ENCODE data around the gene ZNF689.

ZNF689 gene

DNA sequence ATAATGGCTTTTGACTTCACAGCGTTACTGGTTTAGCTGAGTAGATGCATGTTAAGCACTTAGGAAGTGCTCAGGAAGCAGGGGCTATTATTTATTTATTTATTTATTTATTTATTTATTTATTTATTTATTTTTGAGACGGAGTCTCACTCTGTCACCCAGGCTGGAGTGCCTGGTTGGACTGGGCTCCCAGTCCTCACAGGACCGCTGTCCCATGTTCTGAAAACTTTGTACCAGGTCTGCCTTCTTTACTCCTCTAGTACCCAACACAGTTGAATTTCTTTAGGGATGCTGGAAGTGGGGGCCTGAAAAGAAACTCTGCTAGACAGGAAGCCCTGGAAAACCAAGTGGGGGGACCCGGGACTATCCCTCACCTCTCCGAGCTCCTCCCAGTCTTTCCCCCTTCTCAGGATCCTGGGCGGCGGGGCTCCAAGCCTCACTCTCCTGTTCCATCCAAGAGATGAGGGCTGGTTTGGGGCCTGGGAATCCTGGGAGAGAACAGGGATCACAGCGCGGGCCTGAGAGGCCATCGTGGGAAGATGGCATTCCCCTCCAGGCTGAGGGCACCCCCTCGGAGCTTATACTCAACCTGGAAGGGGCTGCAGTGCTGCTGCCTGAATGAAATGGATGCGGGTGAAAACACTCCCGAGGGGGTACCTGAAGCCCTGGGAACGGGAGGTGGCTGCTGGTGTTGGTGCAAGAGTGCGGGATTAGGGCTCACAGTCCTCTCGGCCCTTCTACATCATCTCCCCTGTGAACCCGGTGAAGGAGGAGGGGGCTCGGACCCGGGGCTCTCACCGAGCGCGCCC lies 39.3 kb downstream of the ZNF689 start (continued):
- TF ChIP-seq, protein P1, sequence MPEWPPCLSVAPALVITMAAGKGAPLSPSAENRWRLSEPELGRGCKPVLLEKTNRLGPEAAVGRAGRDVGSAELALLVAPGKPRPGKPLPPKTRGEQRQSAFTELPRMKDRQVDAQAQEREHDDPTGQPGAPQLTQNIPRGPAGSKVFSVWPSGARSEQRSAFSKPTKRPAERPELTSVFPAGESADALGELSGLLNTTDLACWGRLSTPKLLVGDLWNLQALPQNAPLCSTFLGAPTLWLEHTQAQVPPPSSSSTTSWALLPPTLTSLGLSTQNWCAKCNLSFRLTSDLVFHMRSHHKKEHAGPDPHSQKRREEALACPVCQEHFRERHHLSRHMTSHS (tag by site-specific recombination; IDR thresholded peaks at IDR 0.05) = 0 out of 2 replicates have a peak, but pooled peaks have one; percentile 41
- TF ChIP-seq KLF1 (tag by site-specific recombination; IDR thresholded peaks at IDR 0.05) (peak; percentile 9; the same call in 1 of the 2 replicates), ZNF266 (tag by site-specific recombination; IDR thresholded peaks at IDR 0.05; ENCODE audit: low read depth) (peak; percentile 99), GLIS2 (tag by site-specific recombination; IDR thresholded peaks at IDR 0.05) (peak; percentile 83; the same call in 1 of the 2 replicates), PRDM1 (tag by site-specific recombination; IDR thresholded peaks at IDR 0.05) (no peak), ZNF555 (tag by site-specific recombination; conservative IDR thresholded peaks at IDR 0.05) (no peak; the same call in 1 of the 2 replicates), ZNF600 (tag by site-specific recombination; IDR thresholded peaks at IDR 0.05) (no peak), ZNF626 (tag by site-specific recombination; IDR thresholded peaks at IDR 0.05) (no peak), ZNF510 (tag by site-specific recombination; IDR thresholded peaks at IDR 0.05; ENCODE audit: insufficient replicate concordance) (peak; percentile 98), ZNF544 (tag by site-specific recombination; IDR thresholded peaks at IDR 0.05) (no peak), ZNF404 (tag by site-specific recombination; IDR thresholded peaks at IDR 0.05) (peak; percentile 99), ZNF146 (tag by site-specific recombination; IDR thresholded peaks at IDR 0.05) (peak; percentile 47; the same call in 1 of the 2 replicates), ZNF292 (tag by site-specific recombination; IDR thresholded peaks at IDR 0.05; ENCODE audit: borderline replicate concordance, low read depth) (peak; percentile 100), ZNF302 (tag by site-specific recombination; IDR thresholded peaks at IDR 0.05; ENCODE audit: low read depth) (0 out of 2 replicates have a peak, but pooled peaks have one; percentile 54), ZNF138 (tag by site-specific recombination; IDR thresholded peaks at IDR 0.05; ENCODE audit: borderline replicate concordance) (peak; percentile 98), TRIM28 (IDR thresholded peaks at IDR 0.05; ENCODE audit: borderline replicate concordance, low read length) (no peak), ZNF394 (tag by site-specific recombination; IDR thresholded peaks at IDR 0.05; ENCODE audit: borderline replicate concordance) (peak; percentile 100), ZNF561 (tag by site-specific recombination; IDR thresholded peaks at IDR 0.05; ENCODE audit: borderline replicate concordance) (no peak), ZBTB7A (tag by site-specific recombination; IDR thresholded peaks at IDR 0.05; ENCODE audit: low read depth) (no peak), ZBTB8A (tag by site-specific recombination; IDR thresholded peaks at IDR 0.05) (peak; percentile 95), ZNF221 (tag by site-specific recombination; IDR thresholded peaks at IDR 0.05; ENCODE audit: borderline replicate concordance) (peak; percentile 93; the same call in 1 of the 2 replicates), ZNF155 (tag by site-specific recombination; IDR thresholded peaks at IDR 0.05) (0 out of 2 replicates have a peak, but pooled peaks have one; percentile 82), ZBTB11 (tag by site-specific recombination; conservative IDR thresholded peaks at IDR 0.05; ENCODE audit: low read depth) (peak; percentile 93), MZF1 (tag by site-specific recombination; IDR thresholded peaks at IDR 0.05; ENCODE audit: borderline replicate concordance) (peak; percentile 94; the same call in 1 of the 2 replicates), ZNF354C (tag by site-specific recombination; IDR thresholded peaks at IDR 0.05; ENCODE audit: borderline replicate concordance, low read depth) (peak; percentile 100), YY2 (tag by site-specific recombination; IDR thresholded peaks at IDR 0.05) (no peak), ZNF768 (tag by site-specific recombination; IDR thresholded peaks at IDR 0.05) (no peak), ZNF211 (tag by site-specific recombination; IDR thresholded peaks at IDR 0.05; ENCODE audit: low read depth) (no peak)
- TF ChIP-seq, protein P2, sequence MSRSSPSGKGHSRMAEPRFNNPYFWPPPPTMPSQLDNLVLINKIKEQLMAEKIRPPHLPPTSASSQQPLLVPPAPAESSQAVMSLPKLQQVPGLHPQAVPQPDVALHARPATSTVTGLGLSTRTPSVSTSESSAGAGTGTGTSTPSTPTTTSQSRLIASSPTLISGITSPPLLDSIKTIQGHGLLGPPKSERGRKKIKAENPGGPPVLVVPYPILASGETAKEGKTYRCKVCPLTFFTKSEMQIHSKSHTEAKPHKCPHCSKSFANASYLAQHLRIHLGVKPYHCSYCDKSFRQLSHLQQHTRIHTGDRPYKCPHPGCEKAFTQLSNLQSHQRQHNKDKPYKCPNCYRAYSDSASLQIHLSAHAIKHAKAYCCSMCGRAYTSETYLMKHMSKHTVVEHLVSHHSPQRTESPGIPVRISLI (tag by site-specific recombination; IDR thresholded peaks at IDR 0.05) = 0 out of 2 replicates have a peak, but pooled peaks have one; percentile 12
- TF ChIP-seq, protein P3, sequence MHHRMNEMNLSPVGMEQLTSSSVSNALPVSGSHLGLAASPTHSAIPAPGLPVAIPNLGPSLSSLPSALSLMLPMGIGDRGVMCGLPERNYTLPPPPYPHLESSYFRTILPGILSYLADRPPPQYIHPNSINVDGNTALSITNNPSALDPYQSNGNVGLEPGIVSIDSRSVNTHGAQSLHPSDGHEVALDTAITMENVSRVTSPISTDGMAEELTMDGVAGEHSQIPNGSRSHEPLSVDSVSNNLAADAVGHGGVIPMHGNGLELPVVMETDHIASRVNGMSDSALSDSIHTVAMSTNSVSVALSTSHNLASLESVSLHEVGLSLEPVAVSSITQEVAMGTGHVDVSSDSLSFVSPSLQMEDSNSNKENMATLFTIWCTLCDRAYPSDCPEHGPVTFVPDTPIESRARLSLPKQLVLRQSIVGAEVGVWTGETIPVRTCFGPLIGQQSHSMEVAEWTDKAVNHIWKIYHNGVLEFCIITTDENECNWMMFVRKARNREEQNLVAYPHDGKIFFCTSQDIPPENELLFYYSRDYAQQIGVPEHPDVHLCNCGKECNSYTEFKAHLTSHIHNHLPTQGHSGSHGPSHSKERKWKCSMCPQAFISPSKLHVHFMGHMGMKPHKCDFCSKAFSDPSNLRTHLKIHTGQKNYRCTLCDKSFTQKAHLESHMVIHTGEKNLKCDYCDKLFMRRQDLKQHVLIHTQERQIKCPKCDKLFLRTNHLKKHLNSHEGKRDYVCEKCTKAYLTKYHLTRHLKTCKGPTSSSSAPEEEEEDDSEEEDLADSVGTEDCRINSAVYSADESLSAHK (tag by site-specific recombination; IDR thresholded peaks at IDR 0.05) = peak; percentile 62; the same call in 1 of the 2 replicates

Data from HEK293 (cell line).